Astrocyte (in vitro differentiated cells and primary cell): ENCODE measurements around the gene F2.

Source experiments
- CTCF ChIP-seq: IDR thresholded peaks from 2 replicates; pipeline ENCODE4 v1.5.1; 2011; ENCODE audit warnings: low read depth, mild to moderate bottlenecking, inconsistent platforms, low read length, moderate library complexity; ENCODE audit not compliant: insufficient read depth
- EZH2 ChIP-seq: IDR thresholded peaks from 2 replicates; pipeline ENCODE4 v1.6.1; 2012; ENCODE audit warnings: mild to moderate bottlenecking, low read length, inconsistent platforms; ENCODE audit not compliant: insufficient read depth

GRCh38 chr11:46778416-46778815, 59.4 kb downstream of the F2 start:
- TF ChIP-seq CTCF = no peak
- no peak for TF ChIP-seq EZH2
